Measurements from ENCODE around the gene IGFBPL1.

Gene IGFBPL1

DNA sequence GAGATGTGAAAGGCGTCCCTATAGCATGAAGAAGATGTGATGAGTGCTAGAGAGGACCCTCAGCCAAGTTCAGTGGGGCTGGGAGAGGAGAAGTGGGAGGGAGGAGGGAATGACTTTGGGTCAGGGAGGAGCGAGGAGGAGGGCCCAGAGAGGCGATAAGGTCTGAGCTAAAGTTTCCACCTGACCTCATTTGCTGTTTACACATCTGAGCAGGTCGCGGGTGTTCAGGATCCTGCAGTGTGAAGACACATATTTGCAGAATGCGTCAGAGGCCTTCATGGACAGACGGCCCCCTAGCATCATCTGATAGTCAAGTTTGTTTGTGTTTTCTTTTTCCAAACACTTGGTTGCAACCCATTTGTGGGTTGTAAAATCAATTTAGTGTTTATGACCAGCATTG lies 18.9 kb upstream of the IGFBPL1 start:
- TF ChIP-seq, protein P1, sequence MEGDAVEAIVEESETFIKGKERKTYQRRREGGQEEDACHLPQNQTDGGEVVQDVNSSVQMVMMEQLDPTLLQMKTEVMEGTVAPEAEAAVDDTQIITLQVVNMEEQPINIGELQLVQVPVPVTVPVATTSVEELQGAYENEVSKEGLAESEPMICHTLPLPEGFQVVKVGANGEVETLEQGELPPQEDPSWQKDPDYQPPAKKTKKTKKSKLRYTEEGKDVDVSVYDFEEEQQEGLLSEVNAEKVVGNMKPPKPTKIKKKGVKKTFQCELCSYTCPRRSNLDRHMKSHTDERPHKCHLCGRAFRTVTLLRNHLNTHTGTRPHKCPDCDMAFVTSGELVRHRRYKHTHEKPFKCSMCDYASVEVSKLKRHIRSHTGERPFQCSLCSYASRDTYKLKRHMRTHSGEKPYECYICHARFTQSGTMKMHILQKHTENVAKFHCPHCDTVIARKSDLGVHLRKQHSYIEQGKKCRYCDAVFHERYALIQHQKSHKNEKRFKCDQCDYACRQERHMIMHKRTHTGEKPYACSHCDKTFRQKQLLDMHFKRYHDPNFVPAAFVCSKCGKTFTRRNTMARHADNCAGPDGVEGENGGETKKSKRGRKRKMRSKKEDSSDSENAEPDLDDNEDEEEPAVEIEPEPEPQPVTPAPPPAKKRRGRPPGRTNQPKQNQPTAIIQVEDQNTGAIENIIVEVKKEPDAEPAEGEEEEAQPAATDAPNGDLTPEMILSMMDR (IDR thresholded peaks at IDR 0.05), result no peak

DNA sequence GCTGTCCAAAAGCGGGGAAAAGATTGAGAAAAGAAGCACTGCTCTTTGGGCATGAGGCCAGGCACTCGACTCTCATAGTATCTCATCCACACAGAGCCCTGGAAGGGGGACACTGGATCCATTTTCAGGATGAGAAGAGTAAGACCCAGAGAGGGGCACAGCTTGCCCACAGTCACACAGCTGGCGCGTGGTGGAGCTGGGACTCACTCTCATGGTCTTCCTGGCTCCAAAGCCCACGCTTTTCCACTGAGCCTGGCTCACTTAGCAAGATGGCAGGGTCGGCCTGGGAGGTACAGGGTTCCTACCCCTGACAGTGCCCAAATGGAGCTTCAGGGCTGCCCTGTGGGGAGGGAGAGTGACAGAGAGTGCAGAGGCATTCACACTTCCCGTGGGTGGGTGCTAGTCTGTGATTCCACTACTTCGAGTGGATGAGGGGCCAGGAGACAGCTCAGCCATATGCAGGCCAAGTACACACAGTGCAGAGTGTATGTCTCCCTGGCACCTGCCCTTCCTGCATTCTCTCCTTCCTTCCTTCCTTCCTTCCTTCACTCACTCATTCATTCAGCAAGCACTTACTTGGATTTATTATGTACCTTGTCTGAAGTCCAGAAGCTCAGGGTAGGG lies 18.3 kb upstream of the IGFBPL1 start:
- TF ChIP-seq, protein P1 (IDR thresholded peaks at IDR 0.05), result no peak

DNA sequence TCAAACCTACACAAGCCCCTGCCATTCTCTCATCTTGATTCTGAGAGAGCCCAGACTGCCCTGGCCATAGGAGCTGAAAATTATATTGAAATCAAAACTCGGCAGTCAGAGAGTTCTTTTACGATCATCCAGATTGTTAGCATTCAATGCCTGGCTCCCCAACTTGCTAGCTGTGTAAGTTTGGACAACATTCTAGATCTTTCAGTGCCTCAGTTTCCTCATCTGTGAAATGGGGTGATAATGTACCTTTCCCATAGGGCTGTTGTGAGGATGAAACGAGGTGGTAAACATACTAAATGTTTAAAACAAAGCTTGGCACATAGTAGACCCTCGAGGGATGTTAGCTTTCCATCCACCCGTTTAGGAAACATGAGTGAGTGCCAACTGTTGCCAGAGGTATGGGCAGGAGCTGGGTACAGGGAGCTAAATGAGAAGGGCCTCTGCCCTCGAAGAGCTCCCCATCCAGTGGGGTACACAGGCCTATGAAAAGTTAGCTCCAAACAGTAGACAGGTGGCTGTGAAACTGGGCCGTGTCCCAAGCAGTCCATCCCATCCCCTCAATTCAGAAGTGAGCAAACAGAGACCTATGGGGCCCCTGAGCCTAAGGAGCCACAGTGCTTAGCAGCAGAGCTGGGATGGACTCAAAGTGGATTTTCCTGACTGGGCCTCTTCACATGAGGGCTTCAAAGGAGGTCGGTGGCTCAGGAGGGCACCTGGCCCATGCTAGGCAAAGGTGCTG lies 17.3 kb upstream of the IGFBPL1 start:
- TF ChIP-seq, protein P1 (IDR thresholded peaks at IDR 0.05), result no peak

DNA sequence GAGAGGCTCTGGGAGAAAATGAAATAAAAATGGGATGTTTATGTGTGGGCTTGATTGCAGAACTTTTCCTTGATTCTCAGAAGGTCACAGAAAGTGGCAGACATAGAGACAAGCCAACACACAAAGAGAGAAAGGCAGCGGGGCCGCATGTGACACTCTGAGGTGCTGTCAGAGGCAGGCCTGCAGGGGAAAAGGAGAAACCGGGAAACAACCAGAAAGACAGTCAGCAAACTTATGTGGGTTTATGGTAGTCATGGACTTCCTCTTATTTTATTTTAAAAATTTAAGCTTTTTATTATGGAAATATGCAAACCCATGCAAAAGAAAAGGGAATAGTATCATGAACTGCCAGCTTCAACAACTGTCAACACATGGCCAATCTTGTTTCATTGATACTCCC lies 16.3 kb upstream of the IGFBPL1 start:
- TF ChIP-seq, protein P1 (IDR thresholded peaks at IDR 0.05), result no peak

DNA sequence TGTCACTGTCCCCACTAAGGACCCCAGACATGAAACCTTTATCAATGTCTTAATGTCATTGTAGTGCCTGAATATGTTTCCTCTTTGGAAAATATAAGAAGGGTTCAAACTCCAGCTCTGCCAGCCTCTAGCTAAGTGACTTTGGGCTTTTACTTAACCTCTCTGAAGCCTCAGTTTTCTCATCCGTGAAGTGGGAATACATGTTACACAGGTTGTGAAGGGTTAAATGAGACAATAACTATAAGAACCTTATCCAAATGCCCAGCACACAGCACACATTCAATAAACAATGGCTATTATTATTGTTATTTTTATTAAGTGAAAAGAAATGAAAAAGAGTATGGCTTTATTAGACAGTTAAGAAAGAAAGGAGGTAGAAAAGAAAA lies 15.7 kb upstream of the IGFBPL1 start:
- TF ChIP-seq, protein P1 (IDR thresholded peaks at IDR 0.05), result no peak

DNA sequence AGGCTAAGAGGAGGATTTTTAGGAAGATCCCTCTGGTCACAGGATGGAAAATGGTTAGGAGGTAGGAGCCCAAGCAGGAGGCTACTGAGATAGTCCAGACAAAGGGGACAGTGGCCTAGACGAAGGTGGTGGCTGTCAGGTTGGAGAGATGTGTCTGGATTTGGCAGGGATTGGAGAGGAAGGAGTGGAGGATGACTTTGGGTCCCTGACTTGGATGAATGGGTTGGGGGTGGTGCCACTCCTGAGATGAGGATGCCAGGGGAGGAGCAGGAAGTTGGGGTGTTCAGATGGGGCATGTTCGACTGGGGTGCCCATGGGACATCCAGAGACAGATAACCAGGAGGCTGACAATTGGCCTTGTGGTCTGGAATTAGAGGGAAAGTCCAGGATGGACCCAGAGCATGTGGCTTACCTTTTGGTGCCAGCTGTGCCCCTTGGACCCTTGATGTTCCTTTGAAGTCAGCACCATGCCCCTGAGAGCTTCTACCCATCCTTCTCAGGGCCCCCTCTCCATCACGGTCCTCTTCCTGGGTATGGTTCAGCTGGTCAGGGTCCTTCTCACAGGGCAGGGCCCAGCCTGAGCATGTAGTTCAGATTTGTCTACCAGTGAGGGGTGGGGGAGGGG lies 15.1 kb upstream of the IGFBPL1 start:
- TF ChIP-seq, protein P1 (IDR thresholded peaks at IDR 0.05), result no peak

DNA sequence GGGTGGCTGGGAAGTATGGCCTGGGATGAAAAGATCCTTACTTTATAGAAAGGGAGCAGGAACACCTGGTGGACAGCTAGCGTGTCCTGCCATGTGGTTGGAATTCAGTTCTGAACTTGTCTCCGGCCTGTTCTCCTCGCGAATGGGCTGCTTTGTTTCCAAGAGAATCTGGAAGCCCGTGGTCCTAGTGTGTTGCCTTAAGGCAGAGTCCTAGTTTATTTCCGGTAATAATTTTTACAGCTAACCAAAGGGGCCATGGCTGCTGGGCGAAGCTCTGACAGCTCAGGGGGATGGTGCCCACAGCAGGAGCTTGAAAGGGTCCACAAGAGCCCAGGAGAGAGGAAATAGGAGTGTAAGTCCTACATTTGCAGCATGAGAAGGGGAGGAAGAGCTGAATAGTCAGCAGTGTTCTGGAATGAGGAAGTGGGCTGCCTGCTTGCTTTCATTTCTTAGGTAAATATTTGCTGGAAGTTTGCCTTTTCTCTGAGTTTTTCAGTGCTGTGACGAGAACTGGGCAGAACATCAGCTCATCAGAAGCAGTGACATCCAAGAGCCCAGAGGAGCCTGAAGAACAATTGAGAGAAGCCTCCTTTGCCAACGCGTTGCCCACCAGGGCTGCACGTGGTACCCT lies 13.1 kb upstream of the IGFBPL1 start:
- TF ChIP-seq, protein P1 (IDR thresholded peaks at IDR 0.05), result no peak
